IPS-NIHi11 (cell line): ENCODE measurements around the gene SHROOM3.
A peak's percentile ranks its signal among the peaks of the same experiment; 100 is the strongest.

Experiments used
- DNase-seq: peaks from one replicate; pipeline ENCODE4 v3.0.0; 2012; ENCODE audit warnings: mixed read lengths, low spot score

Gene SHROOM3

GRCh38 chr4:76751612-76752343 lies 316.7 kb downstream of the SHROOM3 start:
- no peak for DNase-seq

GRCh38 chr4:76752861-76753501 lies 318.0 kb downstream of the SHROOM3 start:
- no peak for DNase-seq

GRCh38 chr4:76753814-76754213 lies 318.8 kb downstream of the SHROOM3 start:
- no peak for DNase-seq

DNA sequence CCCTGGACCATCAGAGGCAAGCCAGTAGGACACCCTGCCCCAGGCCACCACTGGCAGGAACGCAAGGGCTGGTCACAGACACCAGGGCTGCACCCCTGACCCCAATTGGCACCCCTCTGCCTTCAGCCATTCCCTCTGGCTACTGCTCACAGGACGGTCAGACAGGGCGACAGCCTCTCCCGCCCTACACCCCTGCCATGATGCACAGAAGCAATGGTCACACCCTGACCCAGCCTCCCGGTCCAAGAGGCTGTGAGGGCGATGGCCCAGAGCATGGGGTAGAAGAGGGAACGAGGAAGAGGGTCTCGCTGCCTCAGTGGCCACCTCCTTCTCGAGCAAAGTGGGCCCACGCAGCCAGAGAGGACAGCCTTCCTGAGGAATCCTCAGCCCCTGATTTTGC lies 319.4 kb downstream of the SHROOM3 start:
- no peak for DNase-seq

GRCh38 chr4:76755756-76756155 lies 320.7 kb downstream of the SHROOM3 start:
- DNase-seq = no peak

DNA sequence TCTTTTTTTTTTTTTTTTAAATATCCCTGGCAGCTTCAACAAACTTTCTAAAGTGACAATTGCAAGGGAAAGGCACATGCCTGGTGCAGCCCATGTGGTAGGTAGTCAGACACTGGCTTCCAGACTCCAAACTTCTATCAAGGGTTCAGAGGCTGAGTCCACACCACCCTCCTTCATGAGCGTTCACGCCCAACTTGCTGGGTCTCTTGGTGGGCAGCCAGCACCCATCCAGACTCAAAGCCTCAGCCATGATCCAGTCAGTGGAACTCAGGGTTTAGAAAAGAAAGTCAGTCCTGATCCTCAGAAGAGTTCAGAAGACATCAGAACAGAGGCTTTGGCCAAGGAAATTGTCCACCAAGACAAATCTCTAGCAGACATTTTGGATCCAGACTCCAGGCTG lies 321.4 kb downstream of the SHROOM3 start:
- DNase-seq = no peak

GRCh38 chr4:76757418-76757939 lies 322.4 kb downstream of the SHROOM3 start:
- DNase-seq = no peak

DNA sequence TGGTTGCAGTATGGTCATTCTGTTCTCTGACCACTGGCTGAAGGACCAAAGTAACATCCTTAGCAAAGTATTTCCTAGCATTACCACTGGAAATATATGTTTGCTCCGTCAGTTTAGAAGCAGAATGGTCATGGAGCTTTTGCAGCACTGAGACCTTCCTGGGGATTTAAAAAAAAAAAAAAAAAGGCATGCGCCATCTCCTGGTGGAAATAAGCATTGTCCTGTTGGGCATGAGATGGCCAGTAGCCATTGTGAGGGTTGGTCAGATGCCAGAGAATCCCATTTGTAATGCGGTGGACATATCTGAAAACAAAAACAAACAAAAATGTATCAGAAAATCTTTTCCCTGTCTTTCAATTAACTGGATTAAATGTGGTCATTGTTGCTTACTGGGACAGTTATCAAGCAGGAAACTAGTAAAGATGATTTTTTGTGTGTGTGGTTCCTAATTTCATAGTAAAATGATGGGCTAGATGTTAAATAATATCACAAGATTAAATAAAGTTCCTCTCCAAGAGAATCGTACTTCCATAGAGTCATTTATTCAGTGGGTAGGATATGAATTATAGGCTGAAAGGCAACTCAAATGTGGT lies 323.4 kb downstream of the SHROOM3 start:
- peak; percentile 72 for DNase-seq

DNA sequence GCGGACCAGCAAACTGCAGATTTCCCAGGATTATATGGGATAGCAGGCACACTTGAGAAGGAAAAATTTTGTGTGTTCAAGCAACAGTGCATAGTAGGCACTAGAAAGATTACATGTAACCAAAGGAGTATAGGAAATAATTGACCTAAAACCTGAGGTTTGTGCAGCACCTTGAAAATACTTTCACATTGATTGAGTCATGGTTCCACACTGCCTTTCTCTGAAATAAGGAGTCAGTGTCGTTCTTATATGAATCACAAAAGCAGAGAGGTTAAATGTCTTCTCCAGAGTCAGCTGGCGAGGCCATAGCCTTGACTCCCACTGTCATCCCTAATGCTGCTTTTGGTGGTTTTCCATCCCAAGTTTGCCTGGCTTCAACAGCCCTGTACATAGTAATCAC lies 324.0 kb downstream of the SHROOM3 start:
- no peak for DNase-seq

- no peak for DNase-seq
Observed at GRCh38 chr4:76760193-76760592, 325.2 kb downstream of the SHROOM3 start.

GRCh38 chr4:76762137-76763130 lies 327.4 kb downstream of the SHROOM3 start:
- DNase-seq = no peak

GRCh38 chr4:76764251-76764650 lies 329.2 kb downstream of the SHROOM3 start:
- DNase-seq = no peak

DNA sequence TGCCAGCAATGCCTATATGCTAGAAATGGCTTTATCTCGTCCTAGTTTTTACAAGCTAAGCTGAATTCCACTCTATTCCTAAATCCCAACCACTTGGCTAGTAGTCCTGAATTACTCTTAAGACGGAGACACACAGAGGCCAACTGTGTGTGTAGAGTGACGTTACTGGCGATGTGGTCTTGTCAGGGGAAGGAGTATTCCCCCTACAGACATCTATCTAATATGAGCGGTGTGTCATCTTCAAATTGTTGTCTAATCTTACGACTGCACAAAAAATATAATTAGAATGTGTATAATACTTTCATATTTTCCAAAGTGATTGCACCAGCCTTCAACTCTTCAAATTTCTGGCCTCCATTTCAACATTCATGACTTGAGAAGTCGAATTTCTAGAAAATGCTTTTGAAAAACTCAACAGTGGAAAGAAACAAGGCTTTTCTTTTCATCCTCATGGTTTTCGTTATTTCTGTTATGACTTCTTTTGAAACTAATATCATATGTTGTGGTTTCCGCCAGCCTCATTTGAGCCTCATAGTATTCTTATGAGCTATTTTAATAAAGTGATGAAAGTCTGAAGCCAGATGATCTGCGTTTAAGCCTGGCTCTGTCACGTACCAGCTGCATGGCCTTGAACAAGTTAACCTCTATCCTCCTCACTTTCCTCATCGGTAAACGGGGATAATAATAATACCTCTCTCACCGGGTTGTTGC lies 330.6 kb downstream of the SHROOM3 start:
- no peak for DNase-seq

GRCh38 chr4:76767983-76768382 lies 333.0 kb downstream of the SHROOM3 start:
- DNase-seq = no peak

GRCh38 chr4:76772498-76773106 lies 337.6 kb downstream of the SHROOM3 start:
- no peak for DNase-seq

DNA sequence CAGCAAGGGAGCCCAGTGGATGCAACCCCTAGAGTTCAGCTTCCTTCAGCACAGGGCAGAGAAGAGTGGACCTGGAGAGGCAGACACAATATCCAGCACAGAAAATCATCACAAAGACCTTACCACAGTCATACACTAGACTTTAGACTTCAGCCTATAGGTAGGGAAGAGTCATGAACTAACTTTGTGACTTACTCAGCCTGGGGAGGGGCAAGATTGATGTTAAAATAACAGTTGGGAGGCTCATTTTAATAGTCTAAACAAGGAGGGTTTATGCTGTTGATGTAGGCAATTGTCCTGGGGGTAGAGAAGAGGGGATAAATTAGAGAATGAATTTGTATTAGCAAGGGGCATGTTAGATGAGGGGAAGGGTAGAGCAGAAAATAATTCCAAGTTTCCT lies 338.7 kb downstream of the SHROOM3 start:
- DNase-seq = no peak

DNA sequence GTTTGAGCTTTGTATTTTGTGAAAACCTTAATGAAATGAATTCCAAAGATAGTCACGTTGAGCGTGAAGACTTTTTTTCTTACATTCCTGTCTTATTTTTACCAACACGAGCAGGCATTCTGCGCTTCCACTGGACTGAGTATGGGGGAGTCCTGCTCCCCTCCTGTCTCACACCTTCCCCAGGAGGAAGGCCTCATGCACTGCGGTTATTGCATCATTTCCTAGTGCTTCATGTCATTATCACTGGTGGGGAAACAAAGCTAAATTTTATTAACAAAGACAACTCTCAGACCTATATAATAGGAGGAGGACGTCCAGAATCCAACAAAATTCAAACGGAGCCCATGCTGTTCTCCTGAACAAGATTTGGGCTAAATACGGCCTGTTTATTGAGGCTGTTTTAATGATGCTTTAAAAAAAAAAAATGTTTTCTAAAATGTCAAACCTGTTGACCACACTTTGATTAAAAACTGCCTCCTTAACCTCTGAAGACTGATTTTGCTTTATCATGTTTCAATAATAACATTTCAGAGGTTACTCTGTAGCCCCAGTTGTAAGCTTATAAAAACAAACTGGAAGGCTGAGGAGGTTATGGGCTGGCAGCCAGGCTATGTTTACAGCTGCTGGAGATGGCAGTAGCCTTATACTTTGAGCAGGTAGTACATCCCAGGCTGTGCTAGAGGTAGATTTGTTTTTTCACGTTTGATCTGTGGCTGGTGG lies 344.9 kb downstream of the SHROOM3 start:
- DNase-seq = no peak

- no peak for DNase-seq
Observed at GRCh38 chr4:76780781-76781697, 346.0 kb downstream of the SHROOM3 start.
